ENCODE measurements around the gene RPRD2.
"Not testable (repeated sequence)": the region's sequence is repeated elsewhere in the genome, so short reads cannot be mapped to it uniquely, and the experiment has no call there.

Gene RPRD2

DNA sequence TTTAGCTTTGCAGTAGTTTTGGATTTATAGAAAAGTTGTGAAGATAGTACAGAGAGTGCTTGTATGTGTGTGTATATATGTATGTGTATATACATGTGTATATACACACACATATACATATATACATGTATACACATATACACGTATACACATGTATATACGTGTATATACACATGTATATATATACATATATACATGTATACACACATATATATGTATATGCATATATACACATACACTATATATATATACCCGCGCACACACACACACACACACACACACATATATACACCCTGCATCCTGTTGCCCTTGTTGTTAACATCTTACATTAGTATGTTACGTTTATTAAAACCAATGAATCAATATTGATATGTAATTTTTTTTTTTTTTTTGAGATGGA is 24.3 kb downstream of the RPRD2 start:
- DNase-seq (ENCODE audit: low spot score) (no peak), FAIRE-seq (no peak)

DNA sequence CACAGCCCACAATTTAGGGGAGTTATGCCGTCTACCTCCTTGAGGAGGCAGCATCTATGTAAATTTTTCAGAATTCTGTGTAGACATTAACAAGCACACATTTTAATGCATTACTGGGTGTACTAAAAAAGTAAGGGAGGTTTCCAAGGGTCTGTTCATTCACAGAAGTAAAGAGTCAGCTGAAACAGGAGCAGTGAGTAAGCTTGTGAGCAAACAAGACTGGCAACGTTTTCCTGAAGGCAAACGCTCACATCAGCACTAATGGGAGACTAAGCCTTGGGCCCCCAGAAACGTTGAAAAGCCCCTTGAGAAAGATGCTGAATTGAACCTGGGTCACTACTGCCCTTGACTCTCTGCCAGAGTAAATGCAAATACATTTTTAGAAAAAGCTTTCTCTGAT is 25.7 kb downstream of the RPRD2 start:
- no peak for DNase-seq (ENCODE audit: low spot score)
- FAIRE-seq = no peak

GRCh38 chr1:150392627-150393026 is 28.7 kb downstream of the RPRD2 start:
- FAIRE-seq (no peak), DNase-seq (ENCODE audit: low spot score) (no peak)

- not testable (repeated sequence) for FAIRE-seq; DNase-seq (ENCODE audit: low spot score)
Observed at GRCh38 chr1:150395115-150395514, 31.2 kb downstream of the RPRD2 start.

- FAIRE-seq = no peak
- no peak for DNase-seq (ENCODE audit: low spot score)
Observed at GRCh38 chr1:150397392-150398032, 33.6 kb downstream of the RPRD2 start.

- no peak for FAIRE-seq
- no peak for DNase-seq (ENCODE audit: low spot score)
Observed at GRCh38 chr1:150404465-150404864, 40.5 kb downstream of the RPRD2 start.

DNA sequence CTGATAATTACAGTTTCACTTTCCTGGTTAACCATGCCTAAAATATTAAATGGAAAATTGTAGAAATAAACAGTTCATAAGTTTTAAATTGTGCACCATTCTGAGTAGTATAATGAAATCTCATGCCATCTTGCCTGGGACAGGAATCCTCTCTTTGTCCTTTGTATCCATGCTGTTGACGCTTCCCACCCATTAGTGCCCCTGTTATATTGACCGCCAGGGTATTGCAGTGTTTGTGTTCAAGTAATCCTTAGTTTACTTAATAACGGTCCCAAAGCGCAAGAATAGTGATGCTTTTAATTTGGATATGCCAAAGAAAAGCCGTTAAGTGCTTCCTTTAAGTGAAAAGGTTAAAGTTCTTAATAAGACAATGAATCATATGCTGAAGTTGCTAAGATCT is 41.7 kb downstream of the RPRD2 start:
- FAIRE-seq (no peak), DNase-seq (ENCODE audit: low spot score) (no peak)

DNA sequence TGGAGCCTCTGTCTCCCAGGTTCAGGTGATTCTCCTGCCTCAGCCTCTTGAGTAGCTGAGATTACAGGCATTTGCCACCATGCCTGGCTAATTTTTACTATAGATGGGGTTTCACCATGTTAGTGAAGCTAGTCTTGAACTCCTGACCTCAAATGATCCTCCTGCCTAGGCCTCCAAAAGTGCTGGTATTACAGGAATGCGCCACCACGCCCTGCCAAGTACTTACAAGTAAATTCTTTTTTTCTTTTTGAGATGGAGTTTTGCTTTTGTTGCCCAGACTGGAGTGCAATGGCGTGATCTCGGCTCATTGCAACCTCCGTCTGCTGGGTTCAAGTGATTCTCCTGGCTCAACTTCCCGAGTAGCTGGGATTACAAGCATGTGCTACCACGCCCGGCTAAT is 42.5 kb downstream of the RPRD2 start:
- DNase-seq (ENCODE audit: low spot score) (no peak), FAIRE-seq (no peak)

DNA sequence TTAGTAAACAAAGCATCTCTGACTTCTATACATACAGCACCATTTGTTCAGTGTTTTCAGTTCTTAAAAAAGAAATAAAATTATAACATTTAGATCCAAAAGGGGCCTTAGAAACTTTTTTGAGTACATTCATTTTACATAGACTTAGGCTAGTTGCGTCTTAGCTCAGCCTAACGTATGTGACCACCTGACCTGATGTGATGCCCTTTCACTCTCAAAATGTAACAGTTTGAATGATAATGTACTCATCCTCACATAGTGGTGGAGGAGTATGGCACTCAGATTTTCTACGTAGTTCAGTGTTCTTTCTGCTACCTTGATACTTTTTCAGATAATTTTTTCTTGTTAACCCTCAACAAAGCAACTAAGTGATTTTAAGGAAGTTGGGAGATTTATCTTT is 43.4 kb downstream of the RPRD2 start:
- no peak for DNase-seq (ENCODE audit: low spot score)
- FAIRE-seq = no peak

DNA sequence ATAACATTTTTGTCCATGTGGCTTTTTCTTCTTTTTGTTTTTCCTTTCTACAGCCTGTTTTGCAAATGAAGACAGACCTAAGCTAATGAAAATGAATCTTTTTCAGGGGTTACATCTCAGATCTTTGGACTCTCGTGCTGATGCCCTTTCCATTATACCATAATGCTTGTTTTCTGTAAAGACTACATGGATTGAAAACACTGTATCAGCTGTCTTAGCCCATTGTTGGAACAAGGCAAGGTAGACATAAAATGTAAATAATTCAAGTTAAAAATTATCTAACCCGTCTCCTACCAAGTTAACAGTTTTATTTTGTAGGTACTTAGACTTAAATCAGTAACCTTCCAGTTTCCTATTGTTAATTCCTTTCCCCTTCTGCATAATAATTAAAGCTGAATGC is 44.9 kb downstream of the RPRD2 start:
- no peak for DNase-seq (ENCODE audit: low spot score)
- FAIRE-seq = no peak

DNA sequence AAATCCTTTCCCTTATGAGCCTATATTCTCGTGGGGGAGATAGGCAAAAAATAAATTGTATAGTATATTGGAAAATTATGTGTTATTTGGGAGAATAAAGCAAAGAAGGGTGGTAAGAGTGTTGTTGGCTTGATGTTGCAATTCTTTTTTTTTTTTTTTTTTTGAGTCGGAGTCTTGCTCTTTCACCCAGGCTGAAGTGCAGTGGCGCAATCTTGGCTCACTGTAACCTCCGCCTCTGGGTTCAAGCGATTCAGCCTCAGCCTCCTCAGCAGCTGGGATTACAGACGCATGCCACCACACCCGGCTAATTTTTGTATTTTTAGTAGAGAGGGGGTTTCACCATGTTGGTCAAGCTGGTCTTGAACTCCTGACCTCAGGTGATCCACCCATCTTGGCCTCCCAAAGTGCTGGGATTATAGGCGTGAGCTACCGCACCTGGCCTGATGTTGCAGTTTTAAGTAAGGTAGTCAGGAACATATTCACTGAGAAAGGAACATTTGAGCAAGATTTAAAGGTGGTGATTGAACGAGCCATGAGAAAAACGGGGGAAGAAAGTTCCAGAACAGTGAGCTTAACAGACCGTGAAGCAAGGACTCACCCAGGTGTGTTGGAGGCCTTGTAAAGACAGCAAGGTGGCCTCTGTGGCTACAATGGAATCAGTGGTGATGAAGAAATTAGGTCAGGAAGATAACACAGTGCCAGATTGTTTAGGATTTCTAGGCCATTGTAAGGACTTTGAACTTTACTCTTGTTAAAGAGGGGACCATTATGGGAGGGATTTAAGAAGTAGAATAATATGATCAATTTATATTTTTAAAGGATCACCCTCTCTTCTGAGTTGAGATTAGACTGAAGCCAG is 45.8 kb downstream of the RPRD2 start:
- no peak for DNase-seq (ENCODE audit: low spot score)
- FAIRE-seq = no peak

DNA sequence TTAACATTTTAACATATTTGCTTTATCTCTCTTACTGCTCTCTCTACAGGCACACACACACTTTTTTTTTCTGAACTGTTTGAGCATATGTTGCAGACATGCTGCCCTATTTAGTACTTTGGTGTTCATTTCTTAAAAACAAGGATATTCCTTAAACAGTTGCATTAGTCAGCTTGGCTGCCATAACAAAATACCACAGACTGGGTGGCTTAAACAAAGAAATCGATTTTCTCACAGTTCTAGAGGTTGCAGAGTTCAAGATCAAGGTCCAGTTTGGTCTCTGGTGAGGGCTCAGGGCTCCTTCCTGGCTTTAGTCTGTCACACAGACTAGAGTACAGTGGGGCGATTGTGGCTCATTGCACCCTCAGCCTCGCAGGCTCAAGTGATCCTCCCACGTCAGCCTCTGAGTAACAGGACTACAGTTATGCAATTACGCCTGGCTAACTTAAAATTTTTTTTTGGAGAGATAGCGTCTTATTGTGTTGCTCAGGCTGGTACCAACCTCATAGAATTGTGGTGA is 46.7 kb downstream of the RPRD2 start:
- DNase-seq (ENCODE audit: low spot score) (no peak), FAIRE-seq (no peak)

GRCh38 chr1:150414592-150414991 is 50.6 kb downstream of the RPRD2 start:
- FAIRE-seq = no peak
- DNase-seq (ENCODE audit: low spot score) = no peak

- DNase-seq (ENCODE audit: low spot score) = no peak
- FAIRE-seq = no peak
Observed at GRCh38 chr1:150415800-150416199, 51.9 kb downstream of the RPRD2 start.

DNA sequence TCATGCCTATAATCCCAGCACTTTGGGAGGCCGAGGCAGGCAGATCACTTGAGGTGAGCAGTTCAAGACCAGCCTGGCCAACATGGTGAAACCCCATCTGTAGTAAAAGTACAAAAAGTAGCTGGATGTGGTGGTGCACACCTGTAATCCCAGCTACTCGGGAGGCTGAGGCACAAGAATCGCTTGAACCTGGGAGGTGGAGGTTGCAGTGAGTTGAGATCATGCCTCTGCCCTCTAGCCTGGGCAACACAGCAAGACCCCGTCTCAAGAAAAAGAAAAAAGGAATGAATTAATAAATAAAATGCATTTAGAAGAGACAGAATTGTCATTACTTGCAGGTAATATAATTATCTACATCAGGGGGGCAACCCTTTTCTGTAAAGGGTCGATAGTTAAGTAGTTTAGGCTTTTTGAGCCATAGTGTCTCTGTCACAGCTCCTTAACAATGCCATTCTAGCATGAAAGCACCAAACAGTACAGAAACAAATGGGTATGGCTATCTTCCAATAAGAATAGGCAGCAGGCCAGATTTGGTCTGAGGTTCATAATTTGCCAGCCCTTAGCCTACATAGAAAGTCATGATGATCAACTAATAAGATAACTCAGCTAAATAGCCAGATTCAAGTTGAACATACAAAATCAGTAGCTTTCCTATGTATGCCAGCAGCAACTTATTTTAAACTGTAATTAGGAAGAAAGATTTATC is 56.8 kb downstream of the RPRD2 start:
- DNase-seq (ENCODE audit: low spot score) (no peak), FAIRE-seq (no peak)

DNA sequence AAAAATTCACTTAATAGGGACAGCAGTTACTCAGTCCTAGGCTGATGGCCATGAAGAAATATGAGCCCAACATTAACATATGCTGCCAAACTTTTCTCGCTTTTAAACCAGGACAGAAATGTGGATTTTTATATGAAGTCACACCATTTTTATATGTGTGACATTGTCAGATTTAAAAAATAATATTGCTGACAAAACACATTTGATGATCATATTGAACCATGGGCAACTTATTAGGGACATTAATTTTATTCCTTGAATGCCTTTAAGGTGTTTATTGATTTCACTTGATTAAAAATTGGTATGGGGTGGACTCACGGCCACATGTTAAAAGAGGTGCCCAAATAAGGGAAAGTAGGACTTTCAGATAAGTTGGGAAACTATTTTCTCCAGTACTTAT is 58.6 kb downstream of the RPRD2 start:
- no peak for FAIRE-seq

GRCh38 chr1:150429805-150430204 is 65.9 kb downstream of the RPRD2 start:
- FAIRE-seq (no peak), DNase-seq (ENCODE audit: low spot score) (no peak)

More for the DNA sequence above, 58.6 kb downstream of the RPRD2 start:
- DNase-seq (ENCODE audit: low spot score) = no peak

- DNase-seq (ENCODE audit: low spot score) (no peak), FAIRE-seq (no peak)
Observed at GRCh38 chr1:150441121-150441520, 77.2 kb downstream of the RPRD2 start.

DNA sequence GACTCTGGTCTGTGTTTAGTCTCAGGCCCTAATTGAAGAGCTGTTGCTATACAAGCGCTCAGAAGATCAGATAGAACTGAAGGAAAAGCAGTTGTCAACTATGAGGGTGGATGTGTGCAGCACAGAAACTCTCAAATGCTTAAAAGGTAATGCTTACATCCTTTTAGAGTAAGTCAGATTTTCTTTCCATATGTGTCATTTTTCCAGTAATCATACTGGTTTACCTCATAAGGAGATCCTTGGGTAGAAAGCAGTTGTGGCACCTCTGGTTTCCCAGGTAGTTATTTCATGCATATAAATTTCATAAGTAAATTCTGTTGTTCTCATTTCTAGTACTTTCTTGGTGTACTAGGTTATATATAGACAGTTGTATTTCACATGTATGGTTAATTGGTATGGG is 80.3 kb downstream of the RPRD2 start:
- FAIRE-seq = no peak

DNA sequence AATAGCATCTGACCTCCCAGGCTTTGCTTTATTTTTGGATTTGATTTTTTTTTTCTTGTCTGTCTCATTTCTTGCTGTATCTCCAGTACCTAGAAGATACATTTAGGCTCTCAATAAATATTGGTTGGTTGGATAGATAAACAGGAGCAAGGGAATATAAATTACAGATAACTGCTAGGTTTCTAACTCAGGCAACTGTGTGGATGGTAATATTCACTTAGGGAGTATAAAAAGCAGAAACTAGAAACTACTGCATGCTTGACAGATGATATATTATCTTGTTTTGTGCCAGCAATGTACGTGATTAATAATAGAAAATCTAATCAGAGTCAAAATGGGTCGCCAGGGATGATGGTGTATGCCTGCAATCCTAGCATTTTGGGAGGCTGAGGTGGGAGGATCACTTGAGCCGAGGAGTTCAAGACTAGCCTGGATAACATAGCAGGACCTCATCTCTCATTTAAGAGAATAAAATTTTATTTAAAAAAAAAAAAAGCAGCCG is 92.2 kb downstream of the RPRD2 start:
- FAIRE-seq = no peak
- no peak for DNase-seq (ENCODE audit: low spot score)

More for the DNA sequence above, 80.3 kb downstream of the RPRD2 start:
- DNase-seq (ENCODE audit: low spot score) = no peak

- DNase-seq (ENCODE audit: low spot score) = peak; percentile 73
- no peak for FAIRE-seq
Observed at GRCh38 chr1:150464422-150464826, 100.5 kb downstream of the RPRD2 start.

- no peak for DNase-seq (ENCODE audit: low spot score)
- no peak for FAIRE-seq
Observed at GRCh38 chr1:150466964-150467363, 103.0 kb downstream of the RPRD2 start.
